ENCODE results near the gene KLHL6. TPM values are rescaled to one million over a fixed set of nuclear protein-coding genes. Genes with fewer than 3 reads are reported as not detected.

KLHL6 gene
- total RNA-seq, 1 donor from 2014 or later: 36.7 TPM

DNA sequence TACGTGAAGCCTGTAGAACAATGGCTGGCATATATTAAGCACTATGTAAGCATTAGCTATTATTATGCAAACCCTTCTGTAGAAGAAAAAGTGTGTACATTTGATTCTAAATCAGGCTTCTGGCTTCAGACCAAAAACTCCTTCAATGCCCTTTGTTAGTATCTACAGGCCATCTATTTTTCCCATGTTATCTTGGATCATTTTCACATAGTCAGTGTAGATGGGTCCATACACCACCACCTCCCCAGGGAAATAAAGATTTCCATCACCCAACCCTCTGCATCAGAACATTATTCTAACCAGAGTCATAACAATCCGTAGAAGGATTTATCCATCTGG lies 8.0 kb upstream of the KLHL6 start:
- H3K36me3 ChIP-seq: no peaks in the 10 kb centered on the region
- DNase-seq: no peak
- TF ChIP-seq, protein P1, sequence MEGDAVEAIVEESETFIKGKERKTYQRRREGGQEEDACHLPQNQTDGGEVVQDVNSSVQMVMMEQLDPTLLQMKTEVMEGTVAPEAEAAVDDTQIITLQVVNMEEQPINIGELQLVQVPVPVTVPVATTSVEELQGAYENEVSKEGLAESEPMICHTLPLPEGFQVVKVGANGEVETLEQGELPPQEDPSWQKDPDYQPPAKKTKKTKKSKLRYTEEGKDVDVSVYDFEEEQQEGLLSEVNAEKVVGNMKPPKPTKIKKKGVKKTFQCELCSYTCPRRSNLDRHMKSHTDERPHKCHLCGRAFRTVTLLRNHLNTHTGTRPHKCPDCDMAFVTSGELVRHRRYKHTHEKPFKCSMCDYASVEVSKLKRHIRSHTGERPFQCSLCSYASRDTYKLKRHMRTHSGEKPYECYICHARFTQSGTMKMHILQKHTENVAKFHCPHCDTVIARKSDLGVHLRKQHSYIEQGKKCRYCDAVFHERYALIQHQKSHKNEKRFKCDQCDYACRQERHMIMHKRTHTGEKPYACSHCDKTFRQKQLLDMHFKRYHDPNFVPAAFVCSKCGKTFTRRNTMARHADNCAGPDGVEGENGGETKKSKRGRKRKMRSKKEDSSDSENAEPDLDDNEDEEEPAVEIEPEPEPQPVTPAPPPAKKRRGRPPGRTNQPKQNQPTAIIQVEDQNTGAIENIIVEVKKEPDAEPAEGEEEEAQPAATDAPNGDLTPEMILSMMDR (IDR thresholded peaks at IDR 0.05): no peak
- intact Hi-C loops (cut with DNase I): no loop called here
- H3K27ac ChIP-seq: no peak overlapping the region
- no peaks in the 10 kb centered on the region for H3K9me3 ChIP-seq
- no peaks in the 10 kb centered on the region for H3K27me3 ChIP-seq (ENCODE audit: low read depth)
- no peak overlapping the region for H3K4me3 ChIP-seq
- peaks cover 4% of the 10 kb centered on the region for H3K4me1 ChIP-seq
- ATAC-seq: no peak

DNA sequence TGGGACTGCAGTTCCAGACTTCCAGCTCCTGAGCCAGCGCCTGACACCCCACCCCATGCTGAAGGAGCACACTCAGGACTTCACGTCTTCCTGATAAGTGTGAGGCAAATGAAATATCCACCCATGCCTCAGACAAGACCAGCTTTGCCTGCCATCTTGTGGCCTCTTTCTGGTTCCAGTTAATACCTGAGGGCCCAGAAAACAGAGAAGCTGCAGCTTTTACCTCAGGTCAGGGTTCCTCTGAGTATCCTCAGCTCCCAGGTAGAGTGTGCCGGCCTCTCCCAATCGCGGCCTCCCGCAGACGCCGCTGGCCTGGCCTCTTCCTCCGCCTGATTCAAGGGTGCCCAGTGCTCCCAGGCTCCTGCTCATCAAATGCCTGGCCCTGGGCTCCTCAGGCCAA lies 5.1 kb upstream of the KLHL6 start:
- no peaks in the 10 kb centered on the region for H3K9me3 ChIP-seq
- no peaks in the 10 kb centered on the region for H3K27me3 ChIP-seq (ENCODE audit: low read depth)
- H3K4me3 ChIP-seq: no peak overlapping the region
- ATAC-seq: peak; percentile 51 to 57
- no peak for DNase-seq
- H3K36me3 ChIP-seq: no peaks in the 10 kb centered on the region
- TF ChIP-seq, protein P1 (IDR thresholded peaks at IDR 0.05): peak; percentile 35
- H3K4me1 ChIP-seq: peaks cover 11% of the 10 kb centered on the region
- intact Hi-C loops (cut with DNase I): no loop called here
- no peak overlapping the region for H3K27ac ChIP-seq

DNA sequence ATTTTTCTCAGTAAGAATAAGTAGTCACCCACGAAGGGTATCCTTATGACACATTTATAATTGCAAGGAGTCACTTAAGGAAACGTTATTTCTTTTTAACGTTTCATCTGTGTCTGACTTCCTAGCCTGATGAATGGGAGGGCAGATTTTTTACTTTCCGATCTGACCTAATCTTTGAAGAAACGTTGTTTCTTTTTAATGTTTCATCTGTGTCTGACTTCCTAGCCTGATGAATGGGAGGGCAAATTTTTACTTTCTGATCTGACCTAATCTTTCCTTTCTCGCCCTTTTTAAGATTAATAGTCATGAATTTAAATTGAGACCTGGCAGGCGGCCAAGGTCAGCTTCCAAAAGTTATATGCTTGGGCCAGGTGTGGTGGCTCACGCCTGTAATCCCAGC lies 3.0 kb upstream of the KLHL6 start:
- H3K4me3 ChIP-seq: no peak overlapping the region
- DNase-seq: no peak
- H3K27me3 ChIP-seq (ENCODE audit: low read depth): no peaks in the 10 kb centered on the region
- peaks cover 11% of the 10 kb centered on the region for H3K4me1 ChIP-seq
- TF ChIP-seq, protein P1 (IDR thresholded peaks at IDR 0.05): no peak
- no peak overlapping the region for H3K27ac ChIP-seq
- no peak for ATAC-seq
- no peaks in the 10 kb centered on the region for H3K36me3 ChIP-seq
- H3K9me3 ChIP-seq: no peaks in the 10 kb centered on the region
- intact Hi-C loops (cut with DNase I): no loop called here

DNA sequence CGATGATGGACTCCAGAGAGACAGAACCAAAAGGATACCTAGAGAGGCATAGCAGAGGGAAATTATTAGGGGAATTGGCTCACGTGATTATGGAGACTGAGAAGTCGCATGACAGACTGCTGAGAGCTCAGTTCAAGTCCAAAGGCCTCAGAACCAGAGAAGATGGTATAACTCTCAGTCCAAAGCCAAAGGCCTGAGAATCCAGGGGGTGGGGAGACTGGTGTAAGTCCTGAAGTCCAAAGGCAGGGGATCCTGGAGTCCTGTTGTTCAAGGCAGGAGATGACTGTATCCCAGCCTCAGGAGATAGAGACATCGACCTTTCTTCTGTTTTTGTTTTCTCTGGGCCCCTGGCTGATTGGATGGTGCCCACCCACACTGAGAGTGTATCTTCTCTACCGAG lies 1.2 kb upstream of the KLHL6 start:
- peaks cover 14% of the 10 kb centered on the region for H3K4me1 ChIP-seq
- TF ChIP-seq, protein P1 (IDR thresholded peaks at IDR 0.05): no peak
- DNase-seq (no peak), ATAC-seq (no peak)
- no peaks in the 10 kb centered on the region for H3K36me3 ChIP-seq
- H3K9me3 ChIP-seq: no peaks in the 10 kb centered on the region
- intact Hi-C loops (cut with DNase I): no loop called here
- no peaks in the 10 kb centered on the region for H3K27me3 ChIP-seq (ENCODE audit: low read depth)
- H3K4me3 ChIP-seq: no peak overlapping the region
- H3K27ac ChIP-seq: no peak overlapping the region

DNA sequence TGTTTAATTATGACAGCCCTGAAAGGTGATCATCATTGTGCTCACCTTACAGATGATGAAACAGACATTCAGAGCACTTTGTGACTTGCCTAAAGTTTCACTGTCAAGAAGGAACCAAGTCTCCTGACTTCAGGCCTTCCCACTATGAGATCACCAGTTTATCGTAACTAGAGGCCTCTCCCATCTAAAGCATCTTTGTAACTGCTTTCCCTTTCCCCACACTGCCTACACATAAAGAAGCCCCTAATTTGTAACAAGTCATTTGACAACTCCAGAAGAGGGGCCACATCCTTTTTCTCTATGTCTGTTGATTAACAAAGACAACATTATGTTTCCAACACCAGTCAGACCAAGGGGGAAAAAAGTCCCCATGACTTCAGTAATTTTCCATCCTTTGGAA lies 1.1 kb downstream of the KLHL6 start:
- H3K9me3 ChIP-seq: no peaks in the 10 kb centered on the region
- peak overlapping the region; percentile 52 for H3K4me3 ChIP-seq
- H3K36me3 ChIP-seq: no peaks in the 10 kb centered on the region
- ATAC-seq (peak; percentile 62 to 64), DNase-seq (no peak)
- no peaks in the 10 kb centered on the region for H3K27me3 ChIP-seq (ENCODE audit: low read depth)
- intact Hi-C loops (cut with DNase I): no loop called here
- TF ChIP-seq, protein P1 (IDR thresholded peaks at IDR 0.05): no peak
- H3K4me1 ChIP-seq: peaks cover 14% of the 10 kb centered on the region
- peak overlapping the region; percentile 72 for H3K27ac ChIP-seq

Data from lower lobe of right lung (tissue), 2 donors.